ENCODE measurements around the gene CCL14. TPM values are rescaled to one million over a fixed set of nuclear protein-coding genes. Genes with fewer than 3 reads are reported as not detected.

Gene CCL14
- total RNA-seq, 1 experiment from 2014 or later = not detected

DNA sequence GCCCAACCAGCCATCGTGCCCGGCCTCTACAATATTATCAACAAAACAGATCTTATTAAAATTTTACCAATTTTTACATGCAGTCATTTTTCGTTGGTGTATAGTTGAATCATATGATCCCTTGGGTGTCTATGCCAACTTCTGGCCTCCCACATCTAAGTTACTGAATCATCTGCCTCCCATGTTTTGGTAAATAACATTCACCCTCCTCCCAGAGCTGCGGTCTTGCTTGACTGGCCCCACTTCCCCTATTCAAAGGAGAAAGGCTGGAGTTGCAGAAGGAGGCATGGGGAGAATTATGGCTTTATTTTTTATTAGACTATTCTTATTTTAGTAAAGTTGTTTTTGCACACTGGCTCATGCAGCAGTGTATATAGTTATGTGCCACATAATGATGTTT, 49.7 kb upstream of the CCL14 start:
- Histone ChIP-seq H3K23ac (ENCODE audit: insufficient read length, low read depth, low read length) (no peak overlapping the region), H2BK120ac (ENCODE audit: low read depth, low read length, poor library complexity, severe bottlenecking) (no peak overlapping the region), H3K14ac (ENCODE audit: insufficient read depth, low read length) (no peak overlapping the region), H2BK15ac (ENCODE audit: low read depth, low read length) (no peak overlapping the region), H3K4me1 (ENCODE audit: insufficient read depth, low read length) (no peaks in the 10 kb centered on the region), H3K4me2 (ENCODE audit: insufficient read depth, insufficient read length, low read length) (no peak overlapping the region), H3K9me3 (ENCODE audit: control insufficient read depth, low read depth, low read length) (no peaks in the 10 kb centered on the region), H3K9ac (ENCODE audit: extremely low read depth, insufficient read length, low read length) (no peak overlapping the region), H3K79me2 (ENCODE audit: insufficient read depth, low read length) (no peaks in the 10 kb centered on the region), H4K5ac (ENCODE audit: insufficient read length, low read depth, low read length) (no peak overlapping the region), H3K18ac (ENCODE audit: insufficient read length, low read depth, low read length) (no peak overlapping the region), H2BK5ac (ENCODE audit: insufficient read length, low read length) (no peak overlapping the region), H2BK20ac (ENCODE audit: low read depth, low read length, poor library complexity, severe bottlenecking) (no peak overlapping the region), H3K23me2 (ENCODE audit: insufficient read length, low read depth, low read length, poor library complexity, severe bottlenecking) (no peaks in the 10 kb centered on the region), H3K4ac (ENCODE audit: low read depth, low read length) (no peak overlapping the region), H3K27ac (ENCODE audit: insufficient read length, low read depth, low read length) (no peak overlapping the region), H3K79me1 (ENCODE audit: insufficient read depth, low read depth, low read length, poor library complexity, severe bottlenecking) (no peaks in the 10 kb centered on the region), H2BK12ac (ENCODE audit: insufficient read length, low read depth, low read length) (no peak overlapping the region), H3K27me3 (ENCODE audit: insufficient read depth, low read length) (no peaks in the 10 kb centered on the region), H4K91ac (ENCODE audit: insufficient read length, low read depth, low read length) (no peak overlapping the region), H4K20me1 (ENCODE audit: control insufficient read depth, insufficient read depth, insufficient read length) (no peaks in the 10 kb centered on the region), H2AK5ac (ENCODE audit: insufficient read length, low read length) (no peak overlapping the region), H3T11ph (ENCODE audit: low read length) (no peak overlapping the region), H4K8ac (replicated peaks; ENCODE audit: insufficient read length, low read depth, low read length) (no peak overlapping the region), H3K56ac (ENCODE audit: insufficient read length, low read depth, low read length) (no peak overlapping the region), H2AFZ (ENCODE audit: low read length) (no peak overlapping the region)
- no CpG with 5 or more reads among the region's 4 CpGs for WGBS (ENCODE audit: extremely low coverage, insufficient read length, low lambda C conversion rate)
- H3K4me3 Mint-ChIP-seq = no peak overlapping the region
- TF ChIP-seq, protein P1, sequence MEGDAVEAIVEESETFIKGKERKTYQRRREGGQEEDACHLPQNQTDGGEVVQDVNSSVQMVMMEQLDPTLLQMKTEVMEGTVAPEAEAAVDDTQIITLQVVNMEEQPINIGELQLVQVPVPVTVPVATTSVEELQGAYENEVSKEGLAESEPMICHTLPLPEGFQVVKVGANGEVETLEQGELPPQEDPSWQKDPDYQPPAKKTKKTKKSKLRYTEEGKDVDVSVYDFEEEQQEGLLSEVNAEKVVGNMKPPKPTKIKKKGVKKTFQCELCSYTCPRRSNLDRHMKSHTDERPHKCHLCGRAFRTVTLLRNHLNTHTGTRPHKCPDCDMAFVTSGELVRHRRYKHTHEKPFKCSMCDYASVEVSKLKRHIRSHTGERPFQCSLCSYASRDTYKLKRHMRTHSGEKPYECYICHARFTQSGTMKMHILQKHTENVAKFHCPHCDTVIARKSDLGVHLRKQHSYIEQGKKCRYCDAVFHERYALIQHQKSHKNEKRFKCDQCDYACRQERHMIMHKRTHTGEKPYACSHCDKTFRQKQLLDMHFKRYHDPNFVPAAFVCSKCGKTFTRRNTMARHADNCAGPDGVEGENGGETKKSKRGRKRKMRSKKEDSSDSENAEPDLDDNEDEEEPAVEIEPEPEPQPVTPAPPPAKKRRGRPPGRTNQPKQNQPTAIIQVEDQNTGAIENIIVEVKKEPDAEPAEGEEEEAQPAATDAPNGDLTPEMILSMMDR (conservative IDR thresholded peaks at IDR 0.05) = no peak
- no peaks in the 10 kb centered on the region for H3K36me3 Mint-ChIP-seq (ENCODE audit: insufficient read depth in 1 of 3, low read depth in 3 of 3)
- no peaks in the 10 kb centered on the region for H3K9me3 Mint-ChIP-seq
- H3K4me1 Mint-ChIP-seq = no peaks in the 10 kb centered on the region
- peaks cover 10% of the 10 kb centered on the region for H3K27me3 Mint-ChIP-seq (ENCODE audit: low read depth)
- H3K27ac Mint-ChIP-seq = no peak overlapping the region
- no peak for DNase-seq

Data from H9 (cell line).